HG03378 (cell line): ENCODE measurements around the gene AUH.

ENCODE experiments used
- ATAC-seq: cut with Tn5 transposase; IDR thresholded peaks from one replicate; pipeline ENCODE4 v1.9.1; 2021; ENCODE audit warnings: mild to moderate bottlenecking, moderate library complexity; ENCODE audit not compliant: unreplicated experiment

The AUH gene

DNA sequence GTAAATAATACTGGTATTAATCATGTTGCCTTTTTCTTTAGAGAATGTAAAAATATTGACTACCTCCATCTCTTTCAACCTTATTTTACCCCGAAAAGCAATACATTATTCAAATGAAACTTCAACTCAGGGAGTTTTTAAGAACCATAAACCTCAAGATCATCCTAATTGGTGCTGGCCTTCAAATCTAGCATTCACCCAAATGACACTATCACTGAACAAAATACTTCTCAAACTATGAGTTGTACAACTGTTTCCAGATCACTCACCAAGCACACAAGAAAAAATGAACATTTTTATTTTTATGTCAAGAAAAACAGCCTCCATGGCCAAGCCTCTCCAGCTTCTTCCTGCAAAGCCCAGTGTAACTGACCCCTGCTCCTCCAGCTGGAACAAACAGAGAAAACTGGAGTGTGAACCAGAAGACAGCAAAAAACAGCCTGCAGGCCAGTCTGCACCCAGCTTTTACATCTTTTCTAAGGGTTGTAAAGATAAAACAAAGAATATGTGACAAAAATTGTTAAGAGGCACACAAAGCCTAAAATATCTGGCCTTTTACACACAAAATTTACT lies 21.2 kb downstream of the AUH start:
- no peak for ATAC-seq

- ATAC-seq, result no peak
Observed at GRCh38 chr9:91338681-91339080, 23.0 kb downstream of the AUH start.

DNA sequence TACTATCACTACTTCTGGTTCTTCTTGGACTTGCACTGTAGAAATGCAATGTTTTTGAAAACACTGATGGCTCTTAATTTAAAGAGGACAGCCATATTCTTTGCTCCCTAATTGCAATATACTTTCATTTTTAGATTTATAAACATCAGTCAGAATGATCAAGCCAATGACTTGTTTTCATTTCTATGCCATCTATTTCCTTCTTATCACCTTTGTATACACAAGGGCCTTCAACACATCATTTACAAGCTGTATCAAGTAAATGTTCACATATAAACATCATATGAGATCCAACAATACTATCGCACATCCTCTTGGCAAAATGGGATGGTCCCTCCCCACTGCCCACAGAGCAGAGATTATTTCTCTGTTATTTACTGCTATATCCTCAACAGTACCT lies 24.9 kb downstream of the AUH start:
- no peak for ATAC-seq

DNA sequence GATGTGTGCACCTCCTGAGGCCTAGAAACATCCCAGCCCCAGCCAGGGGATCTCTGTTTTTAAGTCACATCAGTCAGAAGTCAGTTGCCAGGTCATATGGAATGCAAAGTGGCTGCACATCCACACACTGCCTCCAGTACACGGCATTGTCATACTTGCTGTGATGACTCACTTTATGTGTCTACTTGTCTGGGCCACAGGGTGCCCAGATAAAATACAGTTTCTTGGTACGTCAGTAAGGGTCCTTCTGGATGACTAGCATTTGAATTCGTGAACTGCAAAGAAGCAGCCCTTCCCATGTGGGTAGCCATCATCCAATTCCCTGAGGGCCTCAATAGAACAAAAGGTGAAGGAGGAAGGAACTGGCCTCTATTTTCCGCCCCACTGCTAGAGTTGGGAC lies 27.7 kb downstream of the AUH start:
- no peak for ATAC-seq

DNA sequence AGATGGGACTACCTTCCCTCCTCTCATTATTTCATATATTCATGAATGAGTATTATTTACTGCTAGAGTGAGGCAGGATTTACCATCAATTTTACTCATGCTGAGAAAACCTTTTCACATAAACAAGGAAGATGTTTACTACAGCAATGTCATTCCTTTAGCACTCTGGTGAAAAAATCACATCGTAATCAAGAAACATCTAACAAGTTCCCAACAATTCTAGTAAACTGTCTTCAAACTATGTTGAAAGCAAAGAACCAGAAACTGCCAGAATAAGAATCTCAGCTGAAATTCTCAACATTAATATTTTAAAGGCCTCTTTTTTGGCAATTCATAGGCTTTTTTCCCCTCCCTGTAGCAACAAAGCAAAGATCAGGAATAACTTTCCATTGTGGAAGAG lies 28.2 kb downstream of the AUH start:
- ATAC-seq, result no peak

DNA sequence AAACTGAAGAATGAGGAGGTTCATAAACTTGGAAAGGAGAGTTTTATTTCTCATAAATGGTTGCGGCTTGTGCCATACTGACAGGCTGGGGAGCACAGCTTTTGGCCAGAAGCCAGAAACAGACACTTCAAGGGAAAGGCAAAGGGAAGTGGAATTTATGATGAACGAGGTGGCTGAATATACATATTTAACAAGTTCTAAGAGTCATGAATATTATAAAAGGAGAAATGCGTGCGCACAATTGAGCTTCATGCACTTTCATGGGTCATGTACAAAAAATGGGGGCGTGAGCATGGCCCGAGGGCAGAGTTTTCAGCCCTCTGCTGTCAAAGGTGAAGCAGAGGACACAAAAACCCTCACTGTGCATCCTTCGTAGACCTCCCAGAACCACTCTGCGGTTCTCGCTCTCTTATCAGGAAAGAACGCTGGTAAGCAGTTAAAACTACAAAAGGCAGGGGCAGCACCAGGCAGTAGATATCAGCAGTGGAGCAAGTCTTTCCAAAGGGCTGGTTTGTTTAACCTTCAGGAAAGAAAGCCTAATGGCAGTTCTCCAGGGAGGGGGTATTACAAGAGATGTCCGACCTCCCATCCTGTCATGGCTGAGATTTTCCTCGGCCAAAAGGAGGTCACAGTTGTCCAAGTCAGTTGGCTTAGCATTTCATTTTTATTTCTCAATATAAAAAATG lies 29.0 kb downstream of the AUH start:
- no peak for ATAC-seq

GRCh38 chr9:91331849-91332248 lies 29.9 kb downstream of the AUH start:
- ATAC-seq, result no peak

DNA sequence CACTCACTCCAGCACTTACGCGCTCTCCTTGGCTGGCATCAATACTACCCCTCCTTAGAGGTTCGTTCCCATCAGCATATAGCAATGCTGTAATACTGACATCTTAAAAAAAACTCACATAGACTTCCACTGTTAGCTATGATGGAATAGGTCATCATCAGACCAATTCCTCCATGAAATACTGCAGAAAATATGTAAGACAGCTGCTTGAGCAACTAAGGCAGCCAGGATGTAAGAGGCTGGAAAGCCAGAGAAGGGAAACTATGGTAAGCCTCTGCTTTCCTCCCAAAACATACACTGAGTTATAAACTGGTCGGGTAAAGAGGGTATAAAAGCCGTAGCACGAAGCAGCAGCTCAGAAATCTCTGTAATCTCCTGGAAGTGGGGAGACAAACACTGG lies 33.5 kb downstream of the AUH start:
- ATAC-seq, result no peak

DNA sequence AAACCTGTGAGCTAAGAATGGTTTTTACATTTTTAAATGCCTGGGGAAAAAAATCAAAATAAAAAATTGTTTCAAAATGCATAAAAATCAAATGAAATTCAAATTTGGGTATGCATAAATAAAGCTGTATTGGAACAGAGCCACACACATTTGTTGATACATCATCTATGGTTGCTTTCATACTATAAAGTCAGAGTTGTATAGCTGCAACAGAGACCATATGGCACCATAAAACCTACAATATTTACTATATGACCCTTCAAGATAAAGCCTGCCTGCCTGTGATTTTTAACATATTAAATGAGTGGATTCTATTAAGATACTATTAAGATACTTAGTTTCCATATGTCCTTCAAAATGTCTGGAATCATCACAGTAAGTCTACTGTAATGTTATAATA lies 40.0 kb downstream of the AUH start:
- no peak for ATAC-seq

DNA sequence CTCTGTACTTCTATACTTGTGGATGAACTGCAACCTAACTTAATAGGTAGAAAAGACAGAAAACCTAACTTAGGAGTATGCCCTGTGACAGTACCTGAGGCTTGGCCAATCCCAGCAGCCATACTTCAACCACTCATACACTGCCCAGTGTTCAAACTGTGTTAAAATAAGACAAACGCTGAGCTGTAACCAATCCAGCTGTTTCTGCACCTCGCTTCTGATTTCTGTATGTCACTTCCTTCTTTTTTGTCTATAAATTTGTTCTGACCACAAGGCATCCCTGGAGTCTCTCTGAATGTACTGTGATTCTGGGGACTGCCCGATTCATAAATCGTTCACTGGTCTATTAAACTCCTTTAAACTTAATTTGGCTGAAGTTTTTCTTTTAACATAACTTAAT lies 41.4 kb downstream of the AUH start:
- ATAC-seq, result no peak

GRCh38 chr9:91316093-91316492 lies 45.6 kb downstream of the AUH start:
- no peak for ATAC-seq

- no peak for ATAC-seq
Observed at GRCh38 chr9:91315191-91315590, 46.5 kb downstream of the AUH start.

DNA sequence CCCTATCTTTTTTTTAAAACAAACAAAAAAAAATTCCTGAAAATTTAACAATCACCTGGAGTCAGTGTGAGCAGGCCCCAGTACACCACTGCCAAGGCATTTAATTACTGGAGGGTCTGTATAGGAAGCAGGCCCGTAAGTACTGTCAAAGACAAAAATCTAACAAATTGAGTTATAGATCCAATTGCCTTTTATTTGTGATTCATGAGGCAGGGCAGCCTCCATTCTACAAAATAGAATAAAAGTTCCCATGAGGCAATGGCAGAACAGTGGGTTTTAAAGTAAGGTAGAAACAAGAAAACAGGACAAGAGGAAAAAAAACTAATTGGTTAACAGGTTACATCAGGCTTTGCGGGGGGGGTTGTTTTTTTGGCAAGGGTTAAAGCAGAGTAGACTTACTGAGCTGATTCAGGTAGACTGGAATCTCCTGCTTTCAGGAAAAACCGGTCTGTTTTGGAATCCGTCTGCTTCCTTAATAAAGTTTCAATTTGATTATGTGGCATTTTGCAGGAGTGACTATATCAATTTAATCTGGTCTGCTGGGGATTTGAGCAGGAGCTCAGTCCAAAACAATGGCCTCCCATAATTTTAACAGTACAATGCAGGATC lies 48.9 kb downstream of the AUH start:
- no peak for ATAC-seq

DNA sequence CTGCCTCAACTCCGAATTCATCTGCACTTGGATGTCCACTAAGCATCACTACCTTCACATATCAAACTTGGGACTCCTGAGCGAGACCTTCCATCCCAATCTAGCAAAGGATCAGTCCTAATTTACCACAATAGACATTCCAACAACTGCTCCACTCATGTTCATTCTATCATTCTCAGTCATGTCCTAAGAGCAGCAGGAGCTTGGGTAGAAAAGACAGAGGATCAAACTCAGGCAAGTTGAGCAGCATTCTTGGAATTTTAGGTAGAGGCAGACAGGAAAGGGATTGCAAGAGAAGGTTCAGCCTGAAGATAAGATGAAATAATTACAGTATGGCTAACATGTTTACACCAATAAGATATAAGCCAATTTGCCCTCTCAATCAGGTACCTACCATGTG lies 51.7 kb downstream of the AUH start:
- ATAC-seq, result no peak

DNA sequence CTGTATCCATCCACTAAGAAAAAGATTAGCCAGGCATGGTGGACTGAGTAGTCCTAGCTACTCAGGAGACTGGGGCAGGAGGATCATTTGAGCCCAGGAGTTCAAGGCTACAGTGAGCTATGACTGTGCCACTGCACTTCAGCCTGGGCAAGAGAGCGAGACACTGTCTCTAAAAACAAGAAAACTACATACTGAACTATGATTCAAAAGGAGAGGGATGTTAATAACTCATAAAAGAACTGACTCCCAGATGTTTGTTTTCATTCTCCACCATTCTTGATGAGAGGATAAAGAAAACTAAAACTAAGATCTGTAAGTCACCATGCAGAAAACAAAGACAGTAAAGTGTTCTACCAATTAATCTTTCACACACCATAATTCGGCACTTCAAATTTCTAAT lies 53.5 kb downstream of the AUH start:
- ATAC-seq, result no peak

DNA sequence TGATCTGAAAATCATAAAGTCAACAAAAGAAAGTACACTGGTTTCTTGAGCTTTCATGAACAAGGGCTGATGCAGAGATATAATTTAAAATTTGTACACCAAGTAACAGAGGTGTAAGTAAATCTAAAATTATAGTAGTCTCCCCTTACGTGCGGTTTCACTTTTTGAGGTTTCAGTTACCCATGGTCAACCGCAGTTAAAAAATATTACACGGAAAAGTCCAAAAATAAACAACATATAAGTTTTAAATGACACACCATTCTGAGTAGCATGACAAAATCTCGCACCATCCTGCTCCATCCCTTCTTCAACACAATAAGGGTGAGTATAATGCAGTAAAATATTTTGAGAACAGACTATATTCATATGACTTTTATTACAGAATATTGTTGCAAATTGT lies 54.4 kb downstream of the AUH start:
- no peak for ATAC-seq

DNA sequence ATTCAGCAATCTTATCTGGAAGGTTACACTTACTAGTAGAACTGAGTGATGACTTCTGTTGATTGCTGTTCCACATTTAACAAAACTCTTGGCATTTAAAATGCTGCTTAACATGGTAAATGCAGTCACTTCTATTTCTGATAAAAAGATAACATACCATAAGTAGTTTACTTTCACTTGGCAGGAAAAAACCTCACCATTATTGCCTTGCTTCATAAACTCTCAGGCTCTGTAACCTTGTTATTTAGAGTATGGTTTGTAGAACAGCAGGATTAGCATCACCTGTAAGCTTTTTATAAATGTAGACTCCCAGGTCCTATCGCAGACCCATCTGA lies 55.5 kb downstream of the AUH start:
- ATAC-seq, result no peak

DNA sequence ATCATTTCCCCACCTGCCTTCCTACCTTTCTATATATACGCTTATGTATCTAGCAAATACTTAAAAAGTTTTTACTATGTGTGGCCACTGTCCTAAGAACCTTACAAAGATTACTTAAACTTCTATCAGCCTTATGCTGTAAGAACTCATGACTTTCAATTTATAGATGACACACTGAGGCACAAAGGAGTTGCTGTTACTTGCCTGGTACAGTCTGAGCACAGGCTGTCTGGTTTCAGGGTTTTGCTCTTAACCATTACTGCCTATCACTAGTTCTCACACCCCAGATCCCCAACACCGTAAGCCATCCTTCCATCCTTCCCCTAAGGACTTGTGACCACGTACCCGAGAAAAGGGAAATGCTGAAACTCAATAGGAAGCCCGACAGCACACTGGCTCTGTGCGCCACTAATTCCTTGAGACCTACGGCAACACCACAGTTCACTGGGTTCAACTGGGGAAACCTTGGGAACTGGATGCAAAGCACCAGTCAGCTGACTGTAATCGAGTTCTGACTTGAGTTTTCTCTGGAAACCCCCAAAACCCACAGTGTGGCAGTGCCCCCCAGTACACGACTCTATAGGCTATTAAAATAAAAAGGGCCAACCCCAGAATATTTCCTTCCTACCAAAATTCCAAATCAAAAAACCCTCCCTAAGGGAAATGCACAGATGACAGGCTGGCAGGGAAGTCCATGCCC lies 56.0 kb downstream of the AUH start:
- ATAC-seq, result no peak

GRCh38 chr9:91303741-91304415 lies 57.8 kb downstream of the AUH start:
- no peak for ATAC-seq

- no peak for ATAC-seq
Observed at GRCh38 chr9:91302831-91303230, 58.9 kb downstream of the AUH start.

DNA sequence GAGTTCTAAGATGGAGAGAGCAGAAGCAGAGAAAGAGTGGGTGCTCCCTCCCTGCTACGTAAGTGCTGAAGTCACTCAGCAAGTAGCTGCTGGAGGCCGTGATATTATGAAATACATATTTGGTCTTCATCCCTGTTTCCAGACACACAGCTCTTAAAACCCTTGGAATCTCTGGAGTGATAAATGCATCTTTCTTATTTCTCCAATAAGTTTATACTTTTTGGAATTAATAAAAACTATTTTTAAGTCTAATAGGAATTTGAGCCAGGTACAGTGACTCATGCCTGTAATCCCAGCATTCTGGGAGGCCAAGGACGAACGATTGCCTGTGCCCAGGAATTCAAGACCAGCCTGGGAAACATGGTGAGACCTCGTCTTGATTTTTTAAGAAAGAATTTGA lies 60.6 kb downstream of the AUH start:
- ATAC-seq, result no peak

DNA sequence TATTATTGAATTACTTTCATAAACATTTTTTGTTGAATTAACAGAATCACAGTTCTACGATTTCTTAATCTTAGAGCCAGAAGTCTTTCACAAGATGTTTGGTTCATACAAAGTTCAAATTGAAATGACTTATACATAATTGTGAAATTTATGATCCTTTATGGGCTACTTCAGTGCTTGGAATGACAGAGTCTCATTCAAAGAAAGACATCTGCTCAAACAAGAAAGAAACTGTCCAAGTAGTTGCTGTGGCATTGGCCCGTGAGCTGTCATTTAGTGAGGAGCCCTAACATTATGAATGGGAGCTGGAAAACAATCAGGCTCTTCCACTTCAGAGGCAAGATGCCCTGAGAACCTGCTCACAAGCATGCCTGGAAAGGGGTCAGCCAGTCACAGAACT lies 63.4 kb downstream of the AUH start:
- no peak for ATAC-seq
